ENCODE measurements around the gene NOVA2.

The NOVA2 gene

GRCh38 chr19:45973553-45974338 lies at the start of gene NOVA2:
TSS of gene NOVA2 (minus strand) at chr19:45973865. CDS start at chr19:45973351, 514 bp downstream.
- peaks cover 16% of the 10 kb centered on the region; the same call in 1 of the 2 replicates for H3K27me3 ChIP-seq (ENCODE audit: insufficient read depth, low read length)

GRCh38 chr19:46023311-46023779 lies 49.7 kb upstream of the NOVA2 start:
- Histone ChIP-seq H3K9me2 (ENCODE audit: low read depth, low read length) (no peaks in the 10 kb centered on the region), H3K79me2 (ENCODE audit: insufficient read depth, low read length) (no peaks in the 10 kb centered on the region), H3K4me2 (ENCODE audit: low read length) (no peak overlapping the region), H4K20me1 (ENCODE audit: insufficient read depth, low read length) (no peaks in the 10 kb centered on the region), H3K36me3 (ENCODE audit: insufficient read depth, low read length) (peaks cover 3% of the 10 kb centered on the region; the same call in 1 of the 2 replicates), H3K9me3 (ENCODE audit: low read length) (no peaks in the 10 kb centered on the region), H3K9ac (ENCODE audit: low read length) (no peak overlapping the region), H2AFZ (ENCODE audit: low read length) (no peak overlapping the region), H3K4me1 (ENCODE audit: insufficient read depth, low read length, severe bottlenecking) (no peaks in the 10 kb centered on the region), H3K27me3 (ENCODE audit: insufficient read depth, low read length) (no peaks in the 10 kb centered on the region), H3K27ac (ENCODE audit: low read depth, low read length, poor library complexity, severe bottlenecking) (no peak overlapping the region), H3K4me3 (ENCODE audit: low read depth, low read length, poor library complexity, severe bottlenecking) (no peak overlapping the region), H3F3A (ENCODE audit: insufficient read depth, low read length) (no peaks in the 10 kb centered on the region)
- TF ChIP-seq CTCF (IDR thresholded peaks at IDR 0.05; ENCODE audit: low read length): no peak
- no peak for TF ChIP-seq EZH2 (IDR thresholded peaks at IDR 0.05; ENCODE audit: borderline replicate concordance, low read length)

More at GRCh38 chr19:45973553-45974338, at the start of gene NOVA2:
- Histone ChIP-seq H3K36me3 (ENCODE audit: insufficient read depth, low read length) (no peaks in the 10 kb centered on the region), H3K79me2 (ENCODE audit: insufficient read depth, low read length) (no peaks in the 10 kb centered on the region), H3K4me3 (ENCODE audit: low read depth, low read length, poor library complexity, severe bottlenecking) (peak within 1 kb of the TSS; percentile 52), H3K4me2 (ENCODE audit: low read length) (peak within 1 kb of the TSS; percentile 52; the same call in 1 of the 2 replicates), H3K9ac (ENCODE audit: low read length) (no peak within 1 kb of the TSS), H3F3A (ENCODE audit: insufficient read depth, low read length) (no peaks in the 10 kb centered on the region), H3K27ac (ENCODE audit: low read depth, low read length, poor library complexity, severe bottlenecking) (no peak within 1 kb of the TSS), H3K9me2 (ENCODE audit: low read depth, low read length) (no peaks in the 10 kb centered on the region), H3K9me3 (ENCODE audit: low read length) (no peaks in the 10 kb centered on the region), H2AFZ (ENCODE audit: low read length) (no peak within 1 kb of the TSS), H4K20me1 (ENCODE audit: insufficient read depth, low read length) (no peaks in the 10 kb centered on the region), H3K4me1 (ENCODE audit: insufficient read depth, low read length, severe bottlenecking) (no peaks in the 10 kb centered on the region)
- TF ChIP-seq CTCF (IDR thresholded peaks at IDR 0.05; ENCODE audit: low read length): no peak
- no peak for TF ChIP-seq EZH2 (IDR thresholded peaks at IDR 0.05; ENCODE audit: borderline replicate concordance, low read length)

- Histone ChIP-seq H3K27me3 (ENCODE audit: insufficient read depth, low read length) (no peaks in the 10 kb centered on the region), H3K9me2 (ENCODE audit: low read depth, low read length) (no peaks in the 10 kb centered on the region), H3K9me3 (ENCODE audit: low read length) (no peaks in the 10 kb centered on the region), H2AFZ (ENCODE audit: low read length) (no peak within 1 kb of the TSS), H3K4me3 (ENCODE audit: low read depth, low read length, poor library complexity, severe bottlenecking) (no peak within 1 kb of the TSS), H3K27ac (ENCODE audit: low read depth, low read length, poor library complexity, severe bottlenecking) (no peak within 1 kb of the TSS), H3F3A (ENCODE audit: insufficient read depth, low read length) (no peaks in the 10 kb centered on the region), H3K36me3 (ENCODE audit: insufficient read depth, low read length) (peaks cover 8% of the 10 kb centered on the region; the same call in 1 of the 2 replicates), H3K79me2 (ENCODE audit: insufficient read depth, low read length) (no peaks in the 10 kb centered on the region), H4K20me1 (ENCODE audit: insufficient read depth, low read length) (no peaks in the 10 kb centered on the region), H3K4me2 (ENCODE audit: low read length) (no peak within 1 kb of the TSS), H3K9ac (ENCODE audit: low read length) (no peak within 1 kb of the TSS), H3K4me1 (ENCODE audit: insufficient read depth, low read length, severe bottlenecking) (no peaks in the 10 kb centered on the region)
- TF ChIP-seq CTCF (IDR thresholded peaks at IDR 0.05; ENCODE audit: low read length) (no peak), EZH2 (IDR thresholded peaks at IDR 0.05; ENCODE audit: borderline replicate concordance, low read length) (no peak)
Observed at GRCh38 chr19:46022431-46023310, 49.0 kb upstream of the NOVA2 start, which contains the start of gene PGLYRP1. TSS of gene PGLYRP1 (minus strand) at chr19:46023053. CDS start at chr19:46023021, 32 bp downstream.

All from OCI-LY1 (cell line).